HCT116 (cell line): Measurements from ENCODE around the gene TIMM17A. TPM values are rescaled to one million over a fixed set of nuclear protein-coding genes. Genes with fewer than 3 reads are reported as not detected.

Experiments
- ATAC-seq: fragments of 200-7000 bp; cut with Tn5 transposase; 2 replicates; pipeline ENCODE4 v1.9.1; 2020; ENCODE audit warnings: mild to moderate bottlenecking, moderate library complexity
- BruUV-seq: library from RNA; stranded (reverse); fragments of 400-500 nt; replicated peaks from 2 replicates; lab custom pipeline; 2021; lab: Mats Ljungman, UMichigan
- CTCF ChIA-PET: fragments of 300-600 bp; sonication (Branson Sonifier 250); formaldehyde crosslinking; loops from one replicate; lab custom pipeline; 2021; ENCODE audit warnings: antibody characterized with exemption; lab: Charles Lee
- POLR2A ChIA-PET: fragments of 300-600, 350-600 bp; sonication (Branson Sonifier 250); formaldehyde crosslinking; loops from one replicate; lab custom pipeline; 2021; ENCODE audit warnings: antibody characterized with exemption; lab: Charles Lee
- RAD21 ChIA-PET, 2 experiments: fragments of 300-600 bp; sonication (Branson Sonifier 250); formaldehyde crosslinking; loops; one replicate each; lab custom pipeline; 2023; ENCODE audit warnings: low total read pairs in 2 of 2; ENCODE audit not compliant: uncharacterized antibody in 2 of 2, unreplicated experiment in 2 of 2, low non-redundant PET in 1 of 2; lab: Charles Lee
- DNase-seq: peaks from one replicate; pipeline ENCODE4 v3.0.0-alpha.2; 2010; ENCODE audit warnings: low read depth, low spot score
- H2AFZ ChIP-seq: fragments of 200-600 bp; shearing (Covaris generic), sonication (generic); 2 replicates; pipeline ENCODE4 v1.6.1; 2017; ENCODE audit warnings: low read depth, mixed run types, mixed read lengths, antibody characterized with exemption, low read length; ENCODE audit not compliant: poor library complexity, severe bottlenecking
- H3K27ac ChIP-seq: 2 replicates; pipeline ENCODE4 v1.5.1; 2012; ENCODE audit warnings: low read depth, low read length
- H3K27me3 ChIP-seq: fragments of 200-600 bp; sonication (generic); 2 replicates; pipeline ENCODE4 v1.6.1; 2016; ENCODE audit warnings: mixed run types, low read length, mixed read lengths; ENCODE audit not compliant: insufficient read depth
- H3K36me3 ChIP-seq, 2 experiments: fragments of 200-500 bp in 1 of 2; fragments of 200-600 bp in 1 of 2; sonication (Bioruptor generic) in 1 of 2; sonication (generic) in 1 of 2; 2 replicates each; pipeline versions ENCODE4 v1.5.1 to v1.6.1; 2014 to 2016; ENCODE audit warnings: low read length in 2 of 2, inconsistent platforms in 1 of 2, mixed read lengths in 1 of 2, mixed run types in 1 of 2; ENCODE audit not compliant: insufficient read depth in 2 of 2, control insufficient read depth in 1 of 2
- H3K4me1 ChIP-seq, 2 experiments: fragments of 200-600 bp in 1 of 2; sonication (generic) in 1 of 2; 2 replicates each; pipeline versions ENCODE4 v1.5.1 to v1.6.1; 2012 to 2017; ENCODE audit warnings: low read length in 2 of 2, inconsistent platforms in 1 of 2, mild to moderate bottlenecking in 1 of 2, mixed read lengths in 1 of 2, mixed run types in 1 of 2, moderate library complexity in 1 of 2; ENCODE audit not compliant: insufficient read depth in 2 of 2, control insufficient read depth in 1 of 2
- H3K4me2 ChIP-seq: fragments of 200-600 bp; sonication (generic); 2 replicates; pipeline ENCODE4 v1.6.1; 2017; ENCODE audit warnings: mixed run types, low read length, mixed read lengths
- H3K4me3 ChIP-seq, 2 experiments: fragments of 200-600 bp in 1 of 2; sonication (generic) in 1 of 2; replicated peaks in 1 of 2; 2 replicates each; pipeline ENCODE4 v1.5.1; 2011 to 2016; ENCODE audit warnings: low read length in 2 of 2, control low read depth in 1 of 2, low read depth in 1 of 2, mild to moderate bottlenecking in 1 of 2, mixed read lengths in 1 of 2, mixed run types in 1 of 2
- H3K79me2 ChIP-seq: fragments of 200-600 bp; sonication (generic); 2 replicates; pipeline ENCODE4 v1.6.1; 2017; ENCODE audit warnings: mild to moderate bottlenecking, mixed run types, low read length, moderate library complexity, mixed read lengths; ENCODE audit not compliant: insufficient read depth
- H3K9ac ChIP-seq: fragments of 200-600 bp; sonication (generic); 2 replicates; pipeline ENCODE4 v1.6.1; 2016; ENCODE audit warnings: low read length, mixed read lengths
- H3K9me2 ChIP-seq: fragments of 200-600 bp; sonication (generic), shearing (Covaris generic); 2 replicates; pipeline ENCODE4 v1.6.1; 2017; ENCODE audit warnings: mixed run types, mild to moderate bottlenecking, moderate library complexity; ENCODE audit not compliant: insufficient read depth
- H3K9me3 ChIP-seq, 2 experiments: fragments of 200-500 bp in 1 of 2; fragments of 200-600 bp in 1 of 2; sonication (Bioruptor generic) in 1 of 2; sonication (generic) in 1 of 2; 2 replicates each; pipeline ENCODE4 v1.6.1; 2014 to 2017; ENCODE audit warnings: low read length in 2 of 2, mixed read lengths in 2 of 2, inconsistent platforms in 1 of 2, low read depth in 1 of 2, mild to moderate bottlenecking in 1 of 2, mixed run types in 1 of 2, moderate library complexity in 1 of 2; ENCODE audit not compliant: control insufficient read depth in 1 of 2, insufficient read depth in 1 of 2
- H4K20me1 ChIP-seq: fragments of 200-600 bp; sonication (generic), shearing (Covaris generic); 2 replicates; pipeline ENCODE4 v1.6.1; 2017; ENCODE audit warnings: mixed run types, mild to moderate bottlenecking, moderate library complexity; ENCODE audit not compliant: insufficient read depth
- ATF3 ChIP-seq: IDR thresholded peaks from 2 replicates; pipeline ENCODE4 v1.6.1; 2012
- CBX3 ChIP-seq: IDR thresholded peaks from 2 replicates; pipeline ENCODE4 v1.6.1; 2012; ENCODE audit warnings: low read depth
- CEBPB ChIP-seq: IDR thresholded peaks from 2 replicates; pipeline ENCODE4 v1.6.1; 2012; ENCODE audit warnings: low read depth
- EGR1 ChIP-seq: IDR thresholded peaks from 2 replicates; pipeline ENCODE4 v1.6.1; 2012; ENCODE audit warnings: low read depth
- ELF1 ChIP-seq: IDR thresholded peaks from 2 replicates; pipeline ENCODE4 v1.6.1; 2012; ENCODE audit warnings: low read depth, borderline replicate concordance
- EZH2phosphoT487 ChIP-seq: fragments of 200-600 bp; IDR thresholded peaks from 2 replicates; pipeline ENCODE4 v1.6.1; 2018; ENCODE audit warnings: antibody characterized with exemption, borderline replicate concordance
- JUND ChIP-seq: IDR thresholded peaks from 2 replicates; pipeline ENCODE4 v1.6.1; 2012
- POLR2AphosphoS5 ChIP-seq: IDR thresholded peaks from 2 replicates; pipeline ENCODE4 v1.6.1; 2011; ENCODE audit warnings: mild to moderate bottlenecking, low read depth, low read length, moderate library complexity
- SIN3A ChIP-seq: IDR thresholded peaks from 2 replicates; pipeline ENCODE4 v1.6.1; 2012; ENCODE audit warnings: low read depth
- SP1 ChIP-seq: IDR thresholded peaks from 2 replicates; pipeline ENCODE4 v1.6.1; 2012; ENCODE audit warnings: low read depth
- SRF ChIP-seq: IDR thresholded peaks from 2 replicates; pipeline ENCODE4 v1.6.1; 2012; ENCODE audit warnings: low read depth
- TCF7L2 ChIP-seq: IDR thresholded peaks from 2 replicates; pipeline ENCODE4 v1.7.0; 2011; ENCODE audit warnings: borderline replicate concordance, inconsistent platforms; ENCODE audit not compliant: insufficient read depth, insufficient read length; ENCODE audit errors: extremely low read depth
- YY1 ChIP-seq: IDR thresholded peaks from 2 replicates; pipeline ENCODE4 v1.6.1; 2011; ENCODE audit warnings: low read length, low read depth, moderate library complexity, mild to moderate bottlenecking; ENCODE audit not compliant: insufficient replicate concordance; ENCODE audit errors: extremely low read depth
- ZBTB33 ChIP-seq: IDR thresholded peaks from 2 replicates; pipeline ENCODE4 v1.6.1; 2011; ENCODE audit warnings: mild to moderate bottlenecking, low read length, moderate library complexity; ENCODE audit not compliant: insufficient replicate concordance; ENCODE audit errors: extremely low read depth
- ZFX ChIP-seq: fragments of 450-650 bp; IDR thresholded peaks from 2 replicates; pipeline ENCODE4 v1.6.1; 2017
- ZNF274 ChIP-seq: fragments of 200-500 bp; sonication (Bioruptor generic); IDR thresholded peaks from 2 replicates; pipeline ENCODE4 v1.6.1; 2014; ENCODE audit warnings: mild to moderate bottlenecking, low read depth, low read length, inconsistent platforms
- intact Hi-C: fragments of 100-400 bp; cut with micrococcal nuclease; formaldehyde crosslinking; loops from 2 replicates; pipeline ENCODE4 v1.10.0; 2022
- total RNA-seq: library from RNA; stranded (reverse); gene quantifications from one replicate; pipeline ENCODE4 v1.2.1, GENCODE V29; 2021; ENCODE audit not compliant: unreplicated experiment
- TF ChIP-seq, protein P1 (sequence below), 3 experiments: fragments of 200-600 bp in 1 of 3; sonication (generic) in 1 of 3; IDR thresholded peaks in 2 of 3; conservative IDR thresholded peaks in 1 of 3; 2 replicates each; pipeline ENCODE4 v1.5.1; 2012 to 2017; ENCODE audit warnings: low read depth in 2 of 3, low read length in 2 of 3, antibody characterized with exemption in 1 of 3, borderline replicate concordance in 1 of 3, control low read depth in 1 of 3, mild to moderate bottlenecking in 1 of 3, mixed read lengths in 1 of 3, mixed run types in 1 of 3, moderate library complexity in 1 of 3; ENCODE audit not compliant: insufficient read depth in 1 of 3
- TF ChIP-seq, protein P2 (sequence below): IDR thresholded peaks from 2 replicates; pipeline ENCODE4 v1.6.1; 2012
- TF ChIP-seq, protein P3 (sequence below): IDR thresholded peaks from 2 replicates; pipeline ENCODE4 v1.6.1; 2012; ENCODE audit warnings: low read depth

TIMM17A gene
- total RNA-seq, 1 experiment from 2014 or later: 100 TPM

- Histone ChIP-seq H3K9me2 (no peaks in the 10 kb centered on the region), H3K9ac (no peak overlapping the region), H3K4me2 (no peak overlapping the region), H3K79me2 (peaks cover 35% of the 10 kb centered on the region), H3K27me3 (no peaks in the 10 kb centered on the region), H4K20me1 (no peaks in the 10 kb centered on the region), H3K27ac (no peak overlapping the region), H3K4me1 (peaks cover 0 to 11% of the 10 kb centered on the region in 2 experiments; a peak in 1 of 4 replicates), H2AFZ (no peak overlapping the region), H3K36me3 (peaks cover 37 to 41% of the 10 kb centered on the region in 2 experiments), H3K9me3 (no peaks in the 10 kb centered on the region), H3K4me3 (no peak overlapping the region)
- CTCF ChIA-PET: no interaction called here
- POLR2A ChIA-PET: no interaction called here
- TF ChIP-seq ATF3 (no peak), SIN3A (no peak), ZNF274 (no peak), JUND (no peak), ELF1 (no peak), SRF (no peak), YY1 (no peak), CBX3 (no peak), POLR2AphosphoS5 (no peak), TCF7L2 (no peak), EGR1 (no peak), CEBPB (no peak), SP1 (no peak), ZFX (no peak), ZBTB33 (no peak), EZH2phosphoT487 (no peak)
- TF ChIP-seq, protein P1, sequence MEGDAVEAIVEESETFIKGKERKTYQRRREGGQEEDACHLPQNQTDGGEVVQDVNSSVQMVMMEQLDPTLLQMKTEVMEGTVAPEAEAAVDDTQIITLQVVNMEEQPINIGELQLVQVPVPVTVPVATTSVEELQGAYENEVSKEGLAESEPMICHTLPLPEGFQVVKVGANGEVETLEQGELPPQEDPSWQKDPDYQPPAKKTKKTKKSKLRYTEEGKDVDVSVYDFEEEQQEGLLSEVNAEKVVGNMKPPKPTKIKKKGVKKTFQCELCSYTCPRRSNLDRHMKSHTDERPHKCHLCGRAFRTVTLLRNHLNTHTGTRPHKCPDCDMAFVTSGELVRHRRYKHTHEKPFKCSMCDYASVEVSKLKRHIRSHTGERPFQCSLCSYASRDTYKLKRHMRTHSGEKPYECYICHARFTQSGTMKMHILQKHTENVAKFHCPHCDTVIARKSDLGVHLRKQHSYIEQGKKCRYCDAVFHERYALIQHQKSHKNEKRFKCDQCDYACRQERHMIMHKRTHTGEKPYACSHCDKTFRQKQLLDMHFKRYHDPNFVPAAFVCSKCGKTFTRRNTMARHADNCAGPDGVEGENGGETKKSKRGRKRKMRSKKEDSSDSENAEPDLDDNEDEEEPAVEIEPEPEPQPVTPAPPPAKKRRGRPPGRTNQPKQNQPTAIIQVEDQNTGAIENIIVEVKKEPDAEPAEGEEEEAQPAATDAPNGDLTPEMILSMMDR (IDR thresholded peaks at IDR 0.05 in 2 of 3, conservative IDR thresholded peaks at IDR 0.05 in 1 of 3; ENCODE audit: borderline replicate concordance in 1 of 3, insufficient read depth in 1 of 3, low read depth in 2 of 3, low read length in 2 of 3): no peak
- TF ChIP-seq, protein P2, sequence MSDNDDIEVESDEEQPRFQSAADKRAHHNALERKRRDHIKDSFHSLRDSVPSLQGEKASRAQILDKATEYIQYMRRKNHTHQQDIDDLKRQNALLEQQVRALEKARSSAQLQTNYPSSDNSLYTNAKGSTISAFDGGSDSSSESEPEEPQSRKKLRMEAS: no peak
- TF ChIP-seq, protein P3, sequence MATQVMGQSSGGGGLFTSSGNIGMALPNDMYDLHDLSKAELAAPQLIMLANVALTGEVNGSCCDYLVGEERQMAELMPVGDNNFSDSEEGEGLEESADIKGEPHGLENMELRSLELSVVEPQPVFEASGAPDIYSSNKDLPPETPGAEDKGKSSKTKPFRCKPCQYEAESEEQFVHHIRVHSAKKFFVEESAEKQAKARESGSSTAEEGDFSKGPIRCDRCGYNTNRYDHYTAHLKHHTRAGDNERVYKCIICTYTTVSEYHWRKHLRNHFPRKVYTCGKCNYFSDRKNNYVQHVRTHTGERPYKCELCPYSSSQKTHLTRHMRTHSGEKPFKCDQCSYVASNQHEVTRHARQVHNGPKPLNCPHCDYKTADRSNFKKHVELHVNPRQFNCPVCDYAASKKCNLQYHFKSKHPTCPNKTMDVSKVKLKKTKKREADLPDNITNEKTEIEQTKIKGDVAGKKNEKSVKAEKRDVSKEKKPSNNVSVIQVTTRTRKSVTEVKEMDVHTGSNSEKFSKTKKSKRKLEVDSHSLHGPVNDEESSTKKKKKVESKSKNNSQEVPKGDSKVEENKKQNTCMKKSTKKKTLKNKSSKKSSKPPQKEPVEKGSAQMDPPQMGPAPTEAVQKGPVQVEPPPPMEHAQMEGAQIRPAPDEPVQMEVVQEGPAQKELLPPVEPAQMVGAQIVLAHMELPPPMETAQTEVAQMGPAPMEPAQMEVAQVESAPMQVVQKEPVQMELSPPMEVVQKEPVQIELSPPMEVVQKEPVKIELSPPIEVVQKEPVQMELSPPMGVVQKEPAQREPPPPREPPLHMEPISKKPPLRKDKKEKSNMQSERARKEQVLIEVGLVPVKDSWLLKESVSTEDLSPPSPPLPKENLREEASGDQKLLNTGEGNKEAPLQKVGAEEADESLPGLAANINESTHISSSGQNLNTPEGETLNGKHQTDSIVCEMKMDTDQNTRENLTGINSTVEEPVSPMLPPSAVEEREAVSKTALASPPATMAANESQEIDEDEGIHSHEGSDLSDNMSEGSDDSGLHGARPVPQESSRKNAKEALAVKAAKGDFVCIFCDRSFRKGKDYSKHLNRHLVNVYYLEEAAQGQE: no peak
- intact Hi-C loops: no loop called here
- BruUV-seq: no TSS peak
- ATAC-seq: no peak
- DNase-seq: no peak
- RAD21 ChIA-PET: no interaction called here
These were observed 33.3 kb downstream of the TIMM17A start for GRCh38 chr1:201988601-201989000.
